GM12891 (cell line): ENCODE data around the gene WIPF1. TPM values are rescaled to one million over a fixed set of nuclear protein-coding genes. Genes with fewer than 3 reads are reported as not detected.

Source experiments
- DNase-seq: peaks from one replicate; pipeline ENCODE4 v3.0.0; 2011; ENCODE audit warnings: low spot score; ENCODE audit not compliant: insufficient read length
- FAIRE-seq: peaks from 2 replicates; lab custom pipeline; 2011; peaks lifted over from hg19 to GRCh38; lab: Jason Lieb, UNC
- PAX5 ChIP-seq: IDR thresholded peaks from 2 replicates; pipeline ENCODE4 v1.6.1; 2011; ENCODE audit warnings: low read length, moderate library complexity, mild to moderate bottlenecking; ENCODE audit not compliant: insufficient read depth, severe bottlenecking
- POLR2A ChIP-seq: IDR thresholded peaks from 2 replicates; pipeline ENCODE4 v1.6.1; 2011; ENCODE audit warnings: low read depth, low read length, control low read depth
- POLR2AphosphoS5 ChIP-seq: IDR thresholded peaks from 2 replicates; pipeline ENCODE4 v1.6.1; 2011; ENCODE audit warnings: low read depth, low read length, control low read depth
- POU2F2 ChIP-seq: IDR thresholded peaks from 2 replicates; pipeline ENCODE4 v1.6.1; 2011; ENCODE audit warnings: low read depth, mild to moderate bottlenecking, control low read depth, low read length, moderate library complexity
- SPI1 ChIP-seq: IDR thresholded peaks from 2 replicates; pipeline ENCODE4 v1.6.1; 2011; ENCODE audit warnings: low read depth, low read length, control low read depth
- TAF1 ChIP-seq: IDR thresholded peaks from 2 replicates; pipeline ENCODE4 v1.6.1; 2011; ENCODE audit warnings: low read depth, low read length, control low read depth
- polyA plus RNA-seq: library from polyadenylated mRNA; unstranded; fragments of >200 nt; gene quantifications from one replicate; pipeline ENCODE4 v1.2.1, GENCODE V29; 2012; ENCODE audit warnings: low read depth, missing spikeins, inconsistent platforms; ENCODE audit not compliant: missing spikeins

WIPF1 gene, protein sequence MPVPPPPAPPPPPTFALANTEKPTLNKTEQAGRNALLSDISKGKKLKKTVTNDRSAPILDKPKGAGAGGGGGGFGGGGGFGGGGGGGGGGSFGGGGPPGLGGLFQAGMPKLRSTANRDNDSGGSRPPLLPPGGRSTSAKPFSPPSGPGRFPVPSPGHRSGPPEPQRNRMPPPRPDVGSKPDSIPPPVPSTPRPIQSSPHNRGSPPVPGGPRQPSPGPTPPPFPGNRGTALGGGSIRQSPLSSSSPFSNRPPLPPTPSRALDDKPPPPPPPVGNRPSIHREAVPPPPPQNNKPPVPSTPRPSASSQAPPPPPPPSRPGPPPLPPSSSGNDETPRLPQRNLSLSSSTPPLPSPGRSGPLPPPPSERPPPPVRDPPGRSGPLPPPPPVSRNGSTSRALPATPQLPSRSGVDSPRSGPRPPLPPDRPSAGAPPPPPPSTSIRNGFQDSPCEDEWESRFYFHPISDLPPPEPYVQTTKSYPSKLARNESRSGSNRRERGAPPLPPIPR
- polyA plus RNA-seq: 91.7 TPM

DNA sequence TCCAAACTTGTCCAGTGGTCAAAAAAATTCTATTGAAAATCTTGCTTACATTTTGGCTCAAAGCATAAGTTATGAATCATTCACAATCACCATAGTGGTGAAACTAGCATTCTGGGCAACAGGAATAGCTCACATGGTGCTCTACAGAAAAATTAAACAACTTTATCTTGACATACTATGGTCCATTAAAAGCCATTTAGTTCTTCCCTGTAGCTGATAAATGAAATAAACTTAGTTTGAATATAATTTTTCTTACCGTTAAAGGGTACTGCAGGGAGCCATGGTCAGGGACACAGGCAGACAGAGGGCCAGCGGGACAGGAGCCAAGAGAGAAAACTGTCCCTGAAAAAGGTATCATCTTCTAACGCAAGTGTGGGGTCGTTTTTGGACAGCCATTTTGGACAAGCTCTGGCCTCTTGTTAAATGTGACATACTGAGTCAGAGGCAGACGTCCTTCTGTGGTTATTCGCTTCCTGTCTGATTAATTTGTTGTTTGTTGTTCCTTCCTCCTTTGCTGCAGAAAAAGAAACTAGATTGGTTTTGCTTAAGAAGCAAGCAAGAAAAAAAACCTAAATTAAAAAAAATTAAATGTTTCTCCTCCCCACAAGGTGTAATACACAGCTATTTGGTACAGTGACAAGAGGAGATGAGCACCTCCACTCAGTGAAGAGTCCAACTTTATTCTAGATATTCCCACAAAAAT lies at the start of gene WIPF1:
Gene WIPF1 (minus strand): TSS at position 460 of the 703 bp plus-strand sequence. CDS start 12,231 bp downstream, outside the sequence.
- DNase-seq: no peak
- peak; percentile 94 for TF ChIP-seq POLR2A
- TF ChIP-seq SPI1: peak; percentile 58; the same call in 1 of the 2 replicates
- TF ChIP-seq POLR2AphosphoS5: peak; percentile 93
- TF ChIP-seq POU2F2: peak; percentile 74
- peak; percentile 93 for TF ChIP-seq TAF1
- TF ChIP-seq PAX5: no peak
- FAIRE-seq: peak; percentile 89

DNA sequence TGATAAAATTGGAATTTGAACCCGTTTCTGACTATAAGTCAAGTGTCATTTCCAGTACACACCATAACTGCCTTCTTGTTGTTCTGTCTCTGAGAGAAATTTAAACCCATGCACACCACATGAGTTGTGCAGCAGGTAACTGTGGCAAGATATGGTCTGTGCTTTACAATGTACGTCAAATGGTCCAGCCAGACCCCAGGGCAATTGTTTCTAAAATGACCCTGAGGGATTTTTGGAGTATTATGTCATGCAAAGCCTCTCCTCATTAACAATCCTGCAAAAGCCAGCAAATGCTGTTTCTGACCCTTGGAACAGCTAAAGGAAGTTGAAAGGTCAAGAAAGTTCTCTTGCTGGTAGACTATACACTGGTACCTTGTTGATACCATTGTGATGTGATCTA lies 47.7 kb upstream of the WIPF1 start:
- TF ChIP-seq SPI1 (no peak), POU2F2 (no peak), POLR2AphosphoS5 (no peak)
- FAIRE-seq: no peak

DNA sequence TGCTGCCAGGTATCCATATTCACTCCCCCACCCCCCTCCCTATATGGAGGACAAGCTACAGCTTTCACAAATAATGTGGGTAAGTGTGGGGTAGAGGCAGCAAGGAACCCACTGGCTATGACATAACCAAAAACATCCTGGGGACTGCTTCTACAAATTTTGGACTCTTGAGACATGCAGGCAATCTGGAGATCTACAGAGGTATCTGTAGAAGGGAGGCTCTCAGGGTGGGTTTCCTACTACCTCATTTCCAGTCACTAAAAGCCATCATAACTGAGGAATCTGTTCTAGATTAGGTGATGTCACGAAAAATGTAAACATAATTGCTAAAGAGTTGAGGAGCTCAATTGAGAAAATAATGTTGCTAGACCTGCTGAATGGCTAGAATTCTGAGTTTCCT lies 46.8 kb upstream of the WIPF1 start:
- DNase-seq: no peak
- FAIRE-seq: no peak
- no peak for TF ChIP-seq PAX5
- no peak for TF ChIP-seq POU2F2
- TF ChIP-seq POLR2A: no peak
- no peak for TF ChIP-seq POLR2AphosphoS5
- no peak for TF ChIP-seq SPI1
- no peak for TF ChIP-seq TAF1

More for the DNA sequence above, 47.7 kb upstream of the WIPF1 start:
- DNase-seq: no peak

DNA sequence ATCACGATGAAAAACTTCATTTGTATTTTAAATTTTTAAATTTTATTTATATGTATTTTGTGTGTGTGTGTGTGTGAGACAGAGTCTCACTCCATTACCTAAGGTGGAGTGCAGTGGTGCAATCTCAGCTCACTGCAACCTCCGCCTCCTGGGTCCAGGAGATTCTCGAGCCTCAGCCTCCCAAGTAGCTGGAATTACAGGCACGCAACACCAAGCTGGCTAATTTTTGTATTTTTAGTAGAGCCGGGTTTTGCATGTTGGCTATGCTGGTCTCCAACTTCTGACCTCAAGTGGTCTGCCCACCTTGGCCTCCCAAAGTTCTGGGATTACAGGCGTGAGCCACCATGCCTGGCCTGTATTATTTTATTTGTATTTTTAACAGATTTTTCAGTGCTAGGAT lies 45.8 kb upstream of the WIPF1 start:
- TF ChIP-seq TAF1: no peak
- no peak for TF ChIP-seq POU2F2
- TF ChIP-seq PAX5: no peak
- TF ChIP-seq POLR2AphosphoS5: no peak
- TF ChIP-seq POLR2A: no peak
- no peak for TF ChIP-seq SPI1
- DNase-seq (no peak), FAIRE-seq (no peak)

DNA sequence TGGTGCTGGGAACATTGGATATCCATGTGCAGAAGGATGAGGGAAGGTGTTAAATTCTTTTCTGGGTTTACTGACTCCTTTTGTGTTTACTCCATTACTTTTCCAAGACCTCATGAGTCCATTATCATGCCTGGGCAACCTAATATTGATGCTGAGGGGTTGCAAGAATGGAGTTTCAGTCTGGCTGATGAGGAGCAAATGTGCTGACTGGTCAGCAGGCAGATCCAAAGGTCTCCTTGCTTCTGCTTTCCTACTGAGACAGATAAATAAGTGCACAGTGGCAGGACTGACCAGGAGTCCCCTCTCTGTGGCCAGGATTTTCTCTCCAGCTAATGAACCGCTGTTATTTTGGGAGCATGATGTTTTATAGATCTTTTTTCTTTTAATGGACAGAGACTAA lies 43.6 kb upstream of the WIPF1 start:
- DNase-seq (no peak), FAIRE-seq (no peak)
- no peak for TF ChIP-seq POU2F2
- TF ChIP-seq TAF1: no peak
- no peak for TF ChIP-seq POLR2AphosphoS5
- TF ChIP-seq PAX5: no peak
- no peak for TF ChIP-seq POLR2A
- TF ChIP-seq SPI1: no peak

DNA sequence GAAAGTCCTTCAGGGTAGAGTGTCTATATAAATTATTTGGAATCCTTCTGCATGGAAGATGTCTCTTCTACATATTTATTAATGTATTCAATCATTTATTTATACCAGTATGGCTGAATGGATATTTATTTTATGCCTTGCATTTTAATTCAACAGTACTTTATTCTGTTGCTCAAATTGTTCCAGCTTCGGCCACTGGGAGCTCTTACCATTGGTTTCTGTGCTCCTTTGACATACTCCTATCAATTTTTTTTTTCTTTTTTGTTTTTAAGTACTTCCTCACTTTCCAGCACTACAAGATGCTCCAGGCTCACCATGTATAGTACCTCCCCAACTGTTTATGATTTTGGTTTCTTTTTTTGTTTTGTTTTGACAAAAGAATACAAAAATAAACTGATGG lies 39.4 kb upstream of the WIPF1 start:
- TF ChIP-seq TAF1: no peak
- no peak for TF ChIP-seq POLR2A
- DNase-seq: no peak
- FAIRE-seq: no peak

DNA sequence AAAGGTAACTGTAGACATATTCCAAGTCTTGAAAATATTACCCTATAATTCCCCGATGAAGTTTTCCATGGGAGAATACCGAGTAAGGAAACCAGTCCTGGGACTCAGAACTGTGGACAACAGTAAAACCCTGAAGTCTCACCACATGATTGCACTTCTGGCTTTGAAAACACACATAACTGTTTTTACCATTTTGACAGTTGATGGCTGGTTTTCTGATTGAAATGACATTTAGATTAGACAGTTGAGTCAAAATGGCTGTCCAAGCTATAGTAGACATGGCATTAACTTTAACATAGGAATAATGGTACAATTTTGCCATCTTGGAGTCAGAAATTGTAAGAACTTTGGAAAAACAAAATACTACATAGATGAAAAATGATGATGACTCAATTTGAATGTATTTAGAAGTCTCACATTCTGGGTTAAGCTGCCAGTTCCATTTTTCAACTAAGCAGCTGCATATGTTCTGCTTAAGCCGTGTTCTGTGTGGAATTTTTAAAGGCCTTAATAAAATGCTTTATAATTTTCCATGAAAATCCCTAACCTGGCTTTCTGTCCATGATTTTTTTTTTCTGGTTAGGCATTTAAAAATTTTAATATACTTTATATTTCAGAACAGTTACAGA lies 38.3 kb upstream of the WIPF1 start:
- no peak for DNase-seq
- TF ChIP-seq POLR2A (no peak), SPI1 (no peak), POU2F2 (no peak), POLR2AphosphoS5 (no peak), TAF1 (no peak), PAX5 (no peak)
- FAIRE-seq: no peak

DNA sequence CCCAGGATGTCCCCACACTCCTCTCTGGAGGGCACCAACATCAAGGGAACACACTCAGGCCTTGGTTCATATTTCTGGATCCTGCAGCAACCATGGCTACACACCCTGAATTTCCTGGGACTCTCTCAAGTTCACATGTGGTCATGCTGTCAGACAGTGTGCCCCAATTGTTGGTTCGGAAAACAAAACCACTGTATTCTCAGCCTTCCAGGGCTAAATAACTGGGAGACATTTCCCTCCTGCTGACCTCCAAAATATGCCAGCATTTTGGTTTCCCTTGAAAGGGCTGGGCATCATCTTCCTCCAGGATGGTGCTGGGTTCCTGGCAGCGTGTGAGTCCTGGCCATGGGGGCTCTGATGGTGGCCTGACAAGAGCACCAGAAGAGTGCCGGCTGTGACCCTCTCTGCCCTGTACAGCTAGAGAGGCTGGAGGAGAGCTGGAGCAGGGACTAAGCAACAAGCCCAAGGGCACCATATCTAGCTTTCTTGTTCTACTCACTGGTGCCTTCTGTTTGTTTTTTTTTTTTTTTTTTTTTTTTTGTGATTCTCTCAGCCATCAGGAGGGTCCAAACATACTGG lies 37.5 kb upstream of the WIPF1 start:
- TF ChIP-seq PAX5: no peak
- no peak for TF ChIP-seq SPI1
- TF ChIP-seq TAF1: no peak
- TF ChIP-seq POU2F2: no peak
- TF ChIP-seq POLR2AphosphoS5: no peak
- no peak for TF ChIP-seq POLR2A
- DNase-seq (no peak), FAIRE-seq (no peak)

DNA sequence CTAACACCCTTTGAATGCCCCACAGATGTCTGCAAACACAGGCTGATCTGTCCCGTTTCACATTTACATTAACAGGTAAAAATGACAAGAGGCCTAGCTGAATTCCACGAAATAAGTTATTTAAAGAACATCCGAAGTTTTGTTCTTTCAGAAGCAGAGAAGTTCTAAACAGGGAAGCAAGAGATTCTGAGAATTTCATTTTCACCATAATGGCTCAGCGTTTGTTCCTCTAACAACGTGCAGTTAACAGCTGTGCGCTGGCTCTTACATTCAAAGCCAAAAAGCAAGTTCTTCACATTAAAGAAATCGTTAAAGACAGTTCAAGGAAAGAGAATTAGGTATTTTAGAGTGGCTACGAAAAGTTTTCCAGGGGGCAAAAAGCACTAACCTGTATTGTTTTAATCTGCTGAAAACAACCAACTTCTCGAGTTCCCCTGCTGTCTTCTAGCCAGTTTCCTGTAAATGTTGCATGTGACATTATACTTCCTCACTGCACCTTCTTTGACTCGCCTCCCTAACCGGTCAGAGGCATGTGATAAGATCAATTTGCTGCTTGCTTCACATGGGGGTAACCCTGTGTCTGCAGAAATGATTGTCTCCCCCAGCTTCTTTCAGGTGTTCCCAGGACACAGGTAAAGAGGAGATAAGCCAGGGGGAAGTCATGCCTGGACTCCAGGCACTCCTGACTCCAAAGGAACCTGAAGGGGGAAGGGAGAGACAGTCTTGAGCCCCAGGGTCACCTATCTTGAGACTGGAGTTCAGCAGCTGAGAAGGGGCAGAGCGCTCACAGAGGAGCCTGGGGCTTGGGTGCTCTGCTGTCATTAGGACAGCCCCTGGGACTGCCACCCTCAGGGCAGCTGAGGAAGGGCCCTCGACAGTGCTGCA lies 36.8 kb upstream of the WIPF1 start:
- FAIRE-seq: peak; percentile 94
- no peak for DNase-seq
- TF ChIP-seq POLR2A (0 out of 2 replicates have a peak, but pooled peaks have one; percentile 57), SPI1 (peak; percentile 73), POLR2AphosphoS5 (0 out of 2 replicates have a peak, but pooled peaks have one; percentile 52), PAX5 (no peak), POU2F2 (no peak; the same call in 1 of the 2 replicates)
